HG03442 (cell line): ENCODE data around the gene UBE2O.
"Not testable (repeated sequence)": the region's sequence is repeated elsewhere in the genome, so short reads cannot be mapped to it uniquely, and the experiment has no call there.

Source experiments
- ATAC-seq: cut with Tn5 transposase; IDR thresholded peaks from one replicate; pipeline ENCODE4 v1.9.1; 2021; ENCODE audit warnings: mild to moderate bottlenecking, moderate library complexity; ENCODE audit not compliant: unreplicated experiment

UBE2O gene

DNA sequence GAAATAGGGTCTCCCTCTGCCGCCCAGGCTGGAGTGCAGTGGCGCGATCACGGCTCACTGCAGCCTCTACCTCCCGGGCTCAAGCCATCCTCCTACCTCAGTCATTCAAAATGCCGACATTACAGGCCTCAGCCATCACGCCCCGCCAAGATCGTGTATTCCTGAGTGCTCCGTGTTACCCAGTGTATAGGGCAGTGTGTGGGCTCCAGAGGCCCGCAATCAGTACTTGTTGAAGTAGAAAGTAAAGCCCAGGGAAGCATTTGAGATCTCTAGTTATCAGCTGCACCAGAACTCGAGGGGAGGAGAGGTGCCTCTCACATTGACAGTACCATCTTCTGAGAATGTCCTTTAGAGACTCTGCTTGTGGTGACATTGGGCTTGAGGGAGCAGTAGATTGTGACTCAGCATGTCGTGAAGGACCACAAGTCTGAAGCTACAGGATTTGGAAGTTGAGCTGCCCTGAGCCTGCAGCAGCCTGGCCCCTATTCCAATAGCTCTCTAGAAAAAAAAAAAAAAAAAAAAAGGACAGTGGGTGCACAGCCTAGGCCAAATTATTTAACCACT lies 98.1 kb downstream of the UBE2O start:
- no peak for ATAC-seq

DNA sequence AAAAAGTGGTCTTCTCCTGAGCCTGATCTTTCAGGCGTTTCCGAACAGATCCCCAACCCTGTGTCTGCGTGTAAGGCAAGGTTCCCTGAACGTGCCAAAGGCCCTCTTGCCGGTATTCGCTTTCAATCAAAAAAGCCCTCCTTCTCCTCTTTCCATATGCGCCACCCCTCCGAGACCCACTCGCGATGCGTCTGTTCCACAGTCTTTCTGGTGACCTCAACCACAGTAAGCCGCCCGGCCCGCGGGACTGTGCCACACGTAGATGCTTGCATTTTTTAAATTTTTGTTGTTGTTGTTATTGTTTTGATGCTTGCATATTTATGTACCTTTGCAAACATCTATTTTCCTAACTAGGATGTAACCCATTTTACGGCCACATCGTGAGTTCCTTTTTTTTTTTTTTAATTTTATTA lies 98.6 kb downstream of the UBE2O start:
- peak; percentile 1 for ATAC-seq

DNA sequence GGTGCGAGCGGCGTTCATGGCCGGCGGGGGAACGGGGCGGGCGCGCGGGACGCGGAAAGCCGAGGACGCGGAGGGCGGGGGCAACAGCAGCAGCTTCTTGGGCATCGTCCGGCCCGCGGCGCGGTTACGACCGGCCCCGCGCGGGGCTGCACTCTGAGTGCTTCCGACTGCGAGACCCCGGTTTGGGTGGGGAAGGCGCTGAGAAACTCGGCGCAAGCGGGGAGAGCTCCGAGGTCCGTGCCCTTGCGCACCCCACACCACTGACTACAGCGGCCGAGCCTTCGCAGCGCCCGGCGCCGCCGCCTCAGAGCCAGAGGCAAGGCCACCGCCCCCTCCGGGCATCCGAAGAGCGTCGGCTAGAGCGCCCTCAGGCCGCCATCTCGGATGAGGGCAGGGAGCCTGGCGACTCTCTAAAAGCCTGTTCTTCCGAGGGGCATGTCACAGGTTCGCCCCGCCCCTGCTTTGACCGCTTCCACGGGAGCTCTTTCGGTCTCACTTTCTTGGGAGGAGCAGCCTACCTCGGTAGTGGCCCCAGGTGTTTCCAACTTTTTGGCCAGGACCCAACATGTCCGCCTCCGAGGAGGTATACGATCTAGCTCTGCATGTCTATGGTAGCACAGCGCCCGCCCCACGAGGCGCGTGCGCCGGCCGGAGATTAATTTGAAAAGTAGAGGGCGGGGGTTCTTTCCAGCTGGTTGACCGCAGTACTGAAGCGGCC lies 99.2 kb downstream of the UBE2O start, which contains the start of gene PRPSAP1:
Gene PRPSAP1, minus strand, starts transcription at position 318 of the 718 bp plus-strand sequence. Its CDS starts 213 bp downstream, at position 105.
- peak; percentile 82 for ATAC-seq

DNA sequence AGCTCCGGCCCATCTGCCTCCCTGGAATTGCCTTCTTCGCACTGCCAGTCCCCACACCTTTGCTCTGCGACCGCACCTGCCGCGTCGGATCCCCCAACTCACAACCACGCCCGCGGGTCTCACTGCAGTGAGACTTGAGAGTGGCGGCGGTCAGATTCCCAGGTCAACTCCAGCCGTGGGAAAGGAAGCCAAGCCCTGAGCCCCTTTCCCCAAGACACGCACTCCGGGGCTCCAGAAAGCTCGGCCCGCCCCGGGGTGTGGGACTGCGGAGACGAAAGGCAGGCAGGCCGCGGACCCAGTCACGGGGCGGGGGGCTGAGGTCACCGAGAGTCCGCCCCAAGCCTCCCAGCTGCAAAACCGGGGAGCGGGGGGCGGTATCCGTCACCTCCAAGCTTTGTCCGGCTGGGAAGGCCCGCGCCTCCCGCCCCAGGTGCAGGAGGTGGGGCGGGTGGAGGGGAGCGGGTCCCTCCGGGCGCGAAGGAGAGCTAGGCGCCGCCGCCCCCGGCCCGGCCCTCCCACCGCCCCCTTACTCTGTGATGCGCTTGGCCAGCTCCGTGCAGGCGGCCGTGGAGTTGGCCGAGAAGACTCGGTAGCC lies 99.9 kb downstream of the UBE2O start:
- peak; percentile 16 for ATAC-seq

DNA sequence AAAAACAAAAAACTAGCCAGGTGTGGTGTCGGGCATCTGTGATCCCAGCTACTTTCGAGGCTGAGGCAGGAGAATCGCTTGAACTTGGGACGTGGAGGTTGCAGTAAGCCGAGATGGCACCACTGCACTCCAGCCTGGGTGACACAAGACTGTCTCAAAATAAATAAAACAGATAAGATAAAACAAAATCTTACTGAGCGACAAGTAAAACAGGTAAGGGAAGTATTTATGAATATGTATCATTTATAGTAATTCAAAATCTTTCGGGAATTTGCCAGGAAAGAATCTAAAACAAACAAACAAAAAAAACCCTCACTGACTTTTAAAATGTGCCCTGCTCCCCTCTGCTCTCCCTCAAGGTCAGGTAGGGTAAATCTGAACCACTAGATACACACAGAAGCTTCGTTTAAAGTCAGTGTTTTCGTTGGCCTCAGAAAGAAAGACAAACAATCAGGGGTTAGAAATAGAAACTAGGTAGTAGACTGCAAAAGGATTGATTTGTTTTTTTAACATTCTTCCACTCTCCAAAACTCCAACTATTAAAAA lies 101.4 kb downstream of the UBE2O start:
- no peak for ATAC-seq

DNA sequence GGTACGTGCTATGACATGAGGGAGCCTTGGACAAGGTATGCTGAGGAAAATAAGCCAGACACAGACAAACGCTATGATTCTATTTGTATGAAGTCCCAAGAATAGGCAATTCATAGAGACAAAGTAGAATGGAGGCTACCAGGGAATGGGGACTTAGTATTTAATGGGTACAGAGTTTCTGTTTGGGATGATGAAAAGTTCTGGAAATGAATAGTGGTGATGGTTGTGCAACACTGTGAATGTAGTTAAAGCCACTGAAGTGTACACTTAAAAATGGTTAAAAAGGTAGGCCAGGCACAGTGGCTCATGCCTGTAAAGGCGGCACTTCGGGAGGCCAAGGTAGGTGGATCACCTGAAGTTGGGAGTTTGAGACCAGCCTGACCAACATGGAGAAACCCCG lies 102.5 kb downstream of the UBE2O start:
- no peak for ATAC-seq

DNA sequence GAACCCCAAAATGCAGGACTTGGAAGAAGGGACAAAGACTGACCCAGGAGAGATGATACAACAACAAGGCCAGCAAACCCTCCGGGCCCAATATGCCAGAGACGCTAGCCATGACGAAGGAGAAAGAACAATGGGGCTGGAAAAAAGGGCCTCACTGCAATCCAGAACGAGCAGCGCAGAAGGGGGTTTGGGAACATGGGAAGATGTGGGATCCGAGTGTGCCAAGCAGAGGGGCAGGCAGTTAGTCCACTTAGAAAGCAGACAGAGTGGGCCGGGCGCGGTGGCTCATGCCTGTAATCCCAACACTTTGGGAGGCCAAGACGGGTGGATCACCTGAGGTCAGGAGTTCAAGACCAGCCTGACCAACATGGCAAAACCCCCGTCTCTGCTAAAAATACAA lies 106.0 kb downstream of the UBE2O start:
- ATAC-seq = not testable (repeated sequence)

DNA sequence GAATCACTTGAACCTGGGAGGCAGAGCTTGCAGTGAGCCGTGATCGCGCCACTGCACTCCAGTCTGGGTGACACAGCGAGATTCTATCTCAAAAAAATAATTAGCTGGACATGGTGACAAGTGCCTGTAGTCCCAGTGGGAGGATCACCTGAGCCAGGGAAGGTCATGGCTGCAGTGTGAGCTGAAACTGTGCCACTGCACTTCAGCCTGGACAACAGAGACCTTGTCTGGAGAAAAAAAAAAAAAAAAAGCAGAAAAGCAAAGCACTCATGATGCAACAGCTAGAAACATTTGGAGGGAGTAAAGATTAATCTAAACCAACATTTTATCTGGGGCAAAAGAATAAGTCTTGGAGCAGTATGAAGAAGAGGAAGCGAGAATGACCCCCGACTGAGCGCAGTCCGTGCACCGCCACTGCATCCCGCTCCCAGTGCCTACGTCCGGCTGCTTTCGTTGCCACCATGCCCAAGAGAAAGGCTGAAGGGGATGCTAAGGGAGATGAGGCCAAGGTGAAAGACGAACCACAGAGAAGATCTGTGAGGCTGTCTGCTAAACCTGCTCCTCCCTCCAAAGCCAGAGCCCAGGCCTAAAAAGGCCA lies 107.5 kb downstream of the UBE2O start:
- ATAC-seq = no peak

DNA sequence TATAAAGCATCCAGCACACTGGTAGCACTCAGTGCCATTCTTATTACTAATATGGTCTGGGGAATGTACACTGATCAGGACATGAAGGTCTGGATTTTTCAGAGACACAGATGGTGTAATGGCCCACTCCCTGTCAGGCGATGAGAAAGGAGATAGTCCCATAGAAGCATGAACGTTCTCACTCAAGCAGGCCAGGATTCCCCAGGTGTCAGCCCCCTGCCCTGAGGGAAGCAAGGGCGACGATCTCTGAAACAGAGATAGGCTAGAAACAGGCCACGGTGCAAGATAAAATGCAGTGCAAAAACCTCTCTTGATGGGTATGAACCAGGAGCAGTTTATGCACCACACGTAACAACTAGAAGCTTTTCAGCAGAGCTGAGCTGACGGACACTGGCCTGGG lies 109.8 kb downstream of the UBE2O start:
- no peak for ATAC-seq

DNA sequence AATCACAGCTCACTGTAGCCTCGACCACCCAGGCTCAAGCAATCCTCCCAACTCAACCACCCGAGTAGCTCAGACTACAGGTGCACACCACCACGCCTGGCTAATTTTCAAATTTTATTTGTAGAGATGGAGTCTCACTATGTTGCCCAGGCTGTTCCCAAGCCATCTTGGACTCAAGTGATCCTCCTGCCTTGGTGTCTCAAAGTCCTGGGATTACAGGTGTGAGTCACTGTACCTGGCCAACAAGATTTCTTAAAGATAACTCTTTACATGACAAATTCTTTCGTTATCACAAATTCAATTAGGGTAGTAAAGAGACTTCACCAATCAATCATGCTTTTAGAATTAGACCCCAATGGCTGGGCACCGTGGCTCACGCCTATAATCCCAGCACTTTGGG lies 111.7 kb downstream of the UBE2O start:
- no peak for ATAC-seq
